ENCODE results near the gene GOLGA5.

GOLGA5 gene

GRCh38 chr14:92863286-92864080, 69.4 kb downstream of the GOLGA5 start:
- peaks cover 10% of the 10 kb centered on the region for H3K27me3 Mint-ChIP-seq
- H3K9me3 Mint-ChIP-seq: peaks cover 4% of the 10 kb centered on the region
- H3K36me3 Mint-ChIP-seq: no peaks in the 10 kb centered on the region
- H3K4me1 Mint-ChIP-seq: no peaks in the 10 kb centered on the region
- ATAC-seq (ENCODE audit: low read depth): no peak
- no peak overlapping the region for H3K27ac Mint-ChIP-seq
- H3K4me3 Mint-ChIP-seq: no peak overlapping the region
- DNase-seq (ENCODE audit: low spot score in 2 of 2): no peak

- Mint-ChIP-seq H3K36me3 (no peaks in the 10 kb centered on the region), H3K27ac (no peak overlapping the region), H3K9me3 (peaks cover 3% of the 10 kb centered on the region), H3K4me1 (no peaks in the 10 kb centered on the region), H3K27me3 (peaks cover 8% of the 10 kb centered on the region), H3K4me3 (no peak overlapping the region)
- no peak for DNase-seq (ENCODE audit: low spot score in 2 of 2)
- ATAC-seq (ENCODE audit: low read depth): no peak
Observed at GRCh38 chr14:92865674-92866073, 71.6 kb downstream of the GOLGA5 start.

GRCh38 chr14:92866181-92866752, 72.2 kb downstream of the GOLGA5 start:
- H3K27ac Mint-ChIP-seq: no peak overlapping the region
- DNase-seq (ENCODE audit: low spot score in 2 of 2): no peak
- no peak for ATAC-seq (ENCODE audit: low read depth)
- H3K36me3 Mint-ChIP-seq: no peaks in the 10 kb centered on the region
- H3K4me1 Mint-ChIP-seq: no peaks in the 10 kb centered on the region
- peaks cover 3% of the 10 kb centered on the region for H3K9me3 Mint-ChIP-seq
- peaks cover 4% of the 10 kb centered on the region for H3K27me3 Mint-ChIP-seq
- H3K4me3 Mint-ChIP-seq: no peak overlapping the region

- no peak overlapping the region for H3K4me3 Mint-ChIP-seq
- H3K27me3 Mint-ChIP-seq: peaks cover 3% of the 10 kb centered on the region
- ATAC-seq (ENCODE audit: low read depth) (no peak), DNase-seq (ENCODE audit: low spot score in 2 of 2) (no peak)
- no peaks in the 10 kb centered on the region for H3K4me1 Mint-ChIP-seq
- H3K27ac Mint-ChIP-seq: no peak overlapping the region
- H3K36me3 Mint-ChIP-seq: no peaks in the 10 kb centered on the region
- H3K9me3 Mint-ChIP-seq: peaks cover 3% of the 10 kb centered on the region
Observed at GRCh38 chr14:92866901-92867865, 73.1 kb downstream of the GOLGA5 start.

- Mint-ChIP-seq H3K36me3 (no peaks in the 10 kb centered on the region), H3K4me3 (no peak overlapping the region), H3K27me3 (peaks cover 13% of the 10 kb centered on the region), H3K27ac (no peak overlapping the region), H3K4me1 (no peaks in the 10 kb centered on the region), H3K9me3 (no peaks in the 10 kb centered on the region)
- DNase-seq (ENCODE audit: low spot score in 2 of 2) (no peak), ATAC-seq (ENCODE audit: low read depth) (no peak)
Observed at GRCh38 chr14:92874962-92875661, 81.0 kb downstream of the GOLGA5 start.

GRCh38 chr14:92877757-92878431, 83.8 kb downstream of the GOLGA5 start:
- Mint-ChIP-seq H3K9me3 (no peaks in the 10 kb centered on the region), H3K4me1 (no peaks in the 10 kb centered on the region), H3K36me3 (no peaks in the 10 kb centered on the region), H3K4me3 (no peak overlapping the region), H3K27me3 (peaks cover 21% of the 10 kb centered on the region), H3K27ac (no peak overlapping the region)
- DNase-seq (ENCODE audit: low spot score in 2 of 2): no peak
- ATAC-seq (ENCODE audit: low read depth): no peak

GRCh38 chr14:92880351-92880750, 86.2 kb downstream of the GOLGA5 start:
- Mint-ChIP-seq H3K4me3 (no peak overlapping the region), H3K9me3 (peaks cover 3% of the 10 kb centered on the region), H3K4me1 (no peaks in the 10 kb centered on the region), H3K27me3 (peaks cover 26% of the 10 kb centered on the region), H3K27ac (no peak overlapping the region), H3K36me3 (peaks cover 1% of the 10 kb centered on the region)
- ATAC-seq (ENCODE audit: low read depth) (no peak), DNase-seq (ENCODE audit: low spot score in 2 of 2) (no peak)

- no peak overlapping the region for H3K27ac Mint-ChIP-seq
- no peaks in the 10 kb centered on the region for H3K4me1 Mint-ChIP-seq
- H3K27me3 Mint-ChIP-seq: peaks cover 27% of the 10 kb centered on the region
- H3K9me3 Mint-ChIP-seq: peaks cover 3% of the 10 kb centered on the region
- H3K36me3 Mint-ChIP-seq: peaks cover 1% of the 10 kb centered on the region
- DNase-seq (ENCODE audit: low spot score in 2 of 2) (no peak), ATAC-seq (ENCODE audit: low read depth) (no peak)
- no peak overlapping the region for H3K4me3 Mint-ChIP-seq
Observed at GRCh38 chr14:92880851-92881250, 86.7 kb downstream of the GOLGA5 start.

GRCh38 chr14:92883066-92883465, 89.0 kb downstream of the GOLGA5 start:
- no peak for ATAC-seq (ENCODE audit: low read depth)

GRCh38 chr14:92884410-92884809, 90.3 kb downstream of the GOLGA5 start:
- H3K36me3 Mint-ChIP-seq: peaks cover 1% of the 10 kb centered on the region
- DNase-seq (ENCODE audit: low spot score in 2 of 2) (no peak), ATAC-seq (ENCODE audit: low read depth) (no peak)
- H3K4me1 Mint-ChIP-seq: no peaks in the 10 kb centered on the region
- H3K27ac Mint-ChIP-seq: no peak overlapping the region
- peaks cover 5% of the 10 kb centered on the region for H3K9me3 Mint-ChIP-seq
- no peak overlapping the region for H3K4me3 Mint-ChIP-seq
- peaks cover 29% of the 10 kb centered on the region for H3K27me3 Mint-ChIP-seq

More at GRCh38 chr14:92883066-92883465, 89.0 kb downstream of the GOLGA5 start:
- Mint-ChIP-seq H3K27me3 (peaks cover 24% of the 10 kb centered on the region), H3K4me3 (no peak overlapping the region), H3K9me3 (peaks cover 5% of the 10 kb centered on the region), H3K27ac (no peak overlapping the region), H3K4me1 (no peaks in the 10 kb centered on the region), H3K36me3 (peaks cover 1% of the 10 kb centered on the region)
- DNase-seq (ENCODE audit: low spot score in 2 of 2): no peak

- ATAC-seq (ENCODE audit: low read depth) (no peak), DNase-seq (ENCODE audit: low spot score in 2 of 2) (no peak)
- Mint-ChIP-seq H3K4me3 (no peak overlapping the region), H3K4me1 (no peaks in the 10 kb centered on the region), H3K9me3 (peaks cover 7% of the 10 kb centered on the region), H3K36me3 (peaks cover 1% of the 10 kb centered on the region), H3K27me3 (peaks cover 28% of the 10 kb centered on the region), H3K27ac (no peak overlapping the region)
Observed at GRCh38 chr14:92885279-92886061, 91.4 kb downstream of the GOLGA5 start.

GRCh38 chr14:92886337-92886736, 92.2 kb downstream of the GOLGA5 start:
- ATAC-seq (ENCODE audit: low read depth): no peak
- H3K4me1 Mint-ChIP-seq: no peaks in the 10 kb centered on the region
- no peak overlapping the region for H3K27ac Mint-ChIP-seq
- peaks cover 7% of the 10 kb centered on the region for H3K9me3 Mint-ChIP-seq
- no peak for DNase-seq (ENCODE audit: low spot score in 2 of 2)
- peaks cover 1% of the 10 kb centered on the region for H3K36me3 Mint-ChIP-seq
- H3K27me3 Mint-ChIP-seq: peaks cover 22% of the 10 kb centered on the region
- H3K4me3 Mint-ChIP-seq: no peak overlapping the region
